HG03039 (cell line): ENCODE results near the gene SPEM1.

Source experiments
- ATAC-seq: cut with Tn5 transposase; IDR thresholded peaks from one replicate; pipeline ENCODE4 v1.9.1; 2021; ENCODE audit warnings: mild to moderate bottlenecking, moderate library complexity; ENCODE audit not compliant: unreplicated experiment

Gene SPEM1

DNA sequence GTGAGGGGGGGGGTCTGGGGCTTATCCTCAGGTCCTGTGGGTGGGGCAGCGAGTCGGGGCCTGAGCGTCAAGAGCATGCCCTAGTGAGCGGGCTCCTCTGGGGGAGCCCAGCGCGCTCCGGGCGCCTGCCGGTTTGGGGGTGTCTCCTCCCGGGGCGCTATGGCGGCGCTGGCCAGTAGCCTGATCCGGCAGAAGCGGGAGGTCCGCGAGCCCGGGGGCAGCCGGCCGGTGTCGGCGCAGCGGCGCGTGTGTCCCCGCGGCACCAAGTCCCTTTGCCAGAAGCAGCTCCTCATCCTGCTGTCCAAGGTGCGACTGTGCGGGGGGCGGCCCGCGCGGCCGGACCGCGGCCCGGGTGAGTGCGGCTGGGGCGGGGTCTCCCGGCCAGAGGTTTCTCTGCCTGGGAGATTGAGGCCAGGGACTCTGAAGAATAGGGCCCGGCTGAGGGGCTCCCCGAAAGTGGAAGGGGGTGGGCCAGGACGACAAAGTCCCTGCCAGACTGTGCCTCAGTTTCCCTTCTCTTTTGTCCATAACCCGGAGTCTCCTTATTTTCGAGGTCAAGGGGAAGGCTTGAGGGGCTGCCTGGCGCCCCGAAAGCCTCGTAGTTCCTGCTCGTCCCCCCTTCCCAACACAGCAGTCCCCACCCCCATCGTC lies 19.5 kb downstream of the SPEM1 start, which contains the start of gene FGF11:
Gene FGF11 (plus strand): TSS at position 51 of the 651 bp plus-strand sequence. CDS start 109 bp downstream, at position 160.
- no peak for ATAC-seq

- ATAC-seq: no peak
Observed at GRCh38 chr17:7440113-7440833, 20.1 kb downstream of the SPEM1 start.

- ATAC-seq: no peak
Observed at GRCh38 chr17:7440834-7441195, 20.7 kb downstream of the SPEM1 start.

DNA sequence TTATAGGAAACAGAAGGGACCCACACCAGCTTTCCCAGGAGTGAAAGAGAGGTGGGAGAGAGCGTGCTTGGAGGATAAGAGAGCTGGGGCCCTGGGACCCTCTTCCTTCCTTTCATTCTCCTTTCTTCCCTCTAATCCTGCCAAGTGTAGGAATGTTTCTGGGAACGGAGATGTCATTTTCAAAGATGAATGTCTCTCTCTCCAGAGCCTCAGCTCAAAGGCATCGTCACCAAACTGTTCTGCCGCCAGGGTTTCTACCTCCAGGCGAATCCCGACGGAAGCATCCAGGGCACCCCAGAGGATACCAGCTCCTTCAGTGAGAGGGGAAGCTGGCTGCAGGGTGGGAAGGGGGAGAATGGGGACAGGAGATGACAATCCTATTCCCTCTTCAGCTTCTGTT lies 21.1 kb downstream of the SPEM1 start:
- no peak for ATAC-seq

GRCh38 chr17:7442142-7442541 lies 22.0 kb downstream of the SPEM1 start:
- ATAC-seq: no peak

GRCh38 chr17:7443499-7444485 lies 23.7 kb downstream of the SPEM1 start:
- ATAC-seq: no peak

DNA sequence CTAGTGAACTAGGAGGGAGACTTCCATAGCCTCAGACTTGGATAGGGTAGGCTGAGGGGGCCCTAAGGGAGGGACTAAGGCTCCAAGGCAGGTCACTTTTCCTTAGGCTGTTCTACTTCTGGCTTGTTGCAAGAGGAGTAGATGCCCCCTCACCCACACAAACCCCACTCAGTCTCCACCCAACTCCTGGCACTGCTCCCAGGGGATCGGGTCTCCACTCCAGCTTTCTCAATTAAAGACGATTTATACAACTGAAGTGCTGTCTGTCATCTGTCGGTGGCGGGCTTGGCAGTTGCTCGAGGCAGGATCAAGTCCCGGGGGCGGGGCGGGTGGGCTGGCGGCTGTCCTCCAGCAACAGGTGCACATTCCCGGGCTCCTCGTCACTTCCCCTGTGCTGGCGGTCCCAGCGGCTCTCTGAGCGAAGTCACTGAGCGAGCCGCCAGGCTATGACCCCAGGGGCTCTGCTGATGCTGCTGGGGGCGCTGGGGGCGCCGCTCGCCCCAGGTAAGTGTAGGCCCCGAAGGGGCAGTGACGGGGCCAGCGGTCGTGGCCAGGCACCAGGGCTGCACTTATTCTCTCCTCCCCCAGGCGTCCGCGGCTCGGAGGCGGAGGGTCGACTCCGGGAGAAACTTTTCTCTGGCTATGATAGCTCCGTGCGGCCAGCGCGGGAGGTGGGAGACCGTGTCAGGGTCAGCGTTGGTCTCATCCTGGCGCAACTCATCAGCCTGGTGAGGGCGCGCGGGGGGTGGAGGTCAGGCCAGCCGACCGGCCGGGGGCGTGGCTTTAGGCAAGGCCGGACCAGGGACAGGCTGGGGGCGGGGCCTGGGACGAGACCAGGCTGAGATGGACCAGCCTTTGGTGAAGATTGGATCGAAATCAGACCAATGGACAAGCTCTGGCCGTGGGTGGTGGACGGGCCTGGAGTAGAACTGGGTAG lies 24.8 kb downstream of the SPEM1 start, which contains the start of gene CHRNB1:
Gene CHRNB1 (plus strand): TSS at position 380 of the 937 bp plus-strand sequence. CDS start 67 bp downstream, at position 447.
- ATAC-seq: no peak

DNA sequence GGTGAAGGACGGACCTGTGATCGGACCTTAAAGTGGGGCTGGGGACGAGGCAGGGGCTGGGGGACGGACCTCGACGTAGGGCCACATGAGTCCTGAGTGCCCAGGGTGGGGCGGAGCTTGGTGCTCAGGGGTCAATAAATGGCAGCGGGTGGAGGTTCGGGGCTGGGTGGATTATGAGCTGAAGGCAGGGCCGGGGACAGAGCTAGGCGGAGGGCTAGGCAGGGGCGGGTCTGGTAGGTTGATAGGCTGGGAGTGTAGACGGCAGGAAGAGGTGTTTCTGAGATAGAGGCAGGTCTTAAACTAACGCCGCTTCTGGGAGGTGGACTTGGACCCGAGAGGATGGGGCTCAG lies 25.5 kb downstream of the SPEM1 start:
- ATAC-seq: no peak

GRCh38 chr17:7448461-7448860 lies 28.3 kb downstream of the SPEM1 start:
- no peak for ATAC-seq

GRCh38 chr17:7459961-7460545 lies 39.9 kb downstream of the SPEM1 start:
- no peak for ATAC-seq

DNA sequence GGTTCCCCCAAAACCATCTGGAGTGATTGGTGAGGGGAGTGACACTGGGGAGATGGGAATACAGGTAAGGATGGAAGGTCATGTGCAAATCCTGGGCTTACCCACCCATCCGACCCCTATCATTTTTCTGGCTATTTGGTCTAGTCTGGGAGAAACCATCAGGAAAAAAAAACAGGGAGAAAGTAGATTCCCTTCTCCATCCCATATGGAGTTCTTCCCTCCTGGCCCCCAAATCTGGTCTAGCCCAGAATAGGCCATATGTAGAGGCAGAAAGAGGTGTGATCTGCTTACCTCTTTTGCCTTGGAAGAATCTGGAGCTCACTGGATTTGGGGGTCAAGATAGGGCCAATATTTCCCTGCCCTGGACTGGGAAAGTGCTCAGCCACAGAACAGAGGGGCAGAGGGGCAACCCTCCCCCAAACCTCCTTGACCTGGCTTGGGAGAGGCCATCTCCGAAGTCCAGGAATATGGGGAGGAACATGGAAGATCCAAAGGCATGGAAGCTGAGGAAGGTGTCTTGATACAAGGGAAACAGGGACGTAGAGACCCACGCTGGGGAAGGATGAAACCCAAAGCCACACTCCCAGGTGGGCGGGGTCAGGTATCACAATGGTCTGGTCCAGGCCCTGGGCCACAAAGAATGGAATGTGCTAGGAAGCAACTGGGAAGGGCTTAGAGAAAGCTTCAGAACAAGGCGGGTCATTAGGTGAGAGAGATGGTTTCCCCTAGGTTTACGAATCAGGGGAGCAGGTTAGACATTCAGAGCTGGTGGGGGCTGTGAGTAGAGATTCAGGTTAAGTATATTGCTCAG lies 40.9 kb downstream of the SPEM1 start:
- no peak for ATAC-seq

DNA sequence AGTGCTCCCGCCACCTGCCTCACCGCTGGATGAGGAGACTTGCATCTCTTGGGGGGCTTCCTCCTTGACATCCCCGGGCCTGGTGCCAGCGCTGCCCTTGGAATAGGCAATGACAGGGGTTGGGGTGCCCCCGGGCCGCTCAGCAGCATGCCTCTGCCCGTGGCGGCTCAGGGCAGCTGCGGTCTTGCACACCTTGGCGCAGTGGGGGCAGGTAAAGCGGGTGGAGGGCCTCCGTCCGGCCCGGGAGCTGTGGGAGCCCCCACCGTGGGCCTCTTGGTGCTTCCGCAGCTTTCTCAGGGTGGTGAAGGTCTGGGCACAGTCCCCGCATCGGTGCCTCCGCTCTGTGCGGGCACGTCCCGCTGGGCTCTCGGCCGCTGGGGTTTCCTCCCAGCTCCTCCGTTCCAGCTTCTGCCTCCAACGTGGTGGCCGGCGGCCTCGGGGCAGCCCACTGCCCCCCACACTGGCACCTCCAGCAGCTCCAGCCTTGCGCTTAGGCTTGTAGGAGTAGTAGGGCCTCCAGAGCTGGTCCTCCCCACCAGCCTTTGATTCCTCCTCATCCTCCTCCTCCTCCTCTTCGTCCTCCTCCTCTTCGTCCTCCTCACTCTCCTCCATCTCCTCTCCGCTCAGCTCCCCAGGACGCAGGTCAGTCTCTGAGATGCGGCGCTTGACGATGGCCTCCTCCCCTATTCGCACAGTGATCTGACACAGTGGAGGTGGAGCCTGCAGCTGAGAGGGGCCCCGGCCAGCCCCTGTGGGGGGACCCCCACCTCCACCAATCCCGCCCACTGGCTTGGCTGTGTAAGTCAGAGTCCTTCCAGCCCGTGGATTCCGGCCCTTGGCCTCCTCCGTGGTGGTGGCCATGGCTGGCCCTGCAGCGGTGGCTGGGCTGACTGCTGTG lies 42.6 kb downstream of the SPEM1 start:
- ATAC-seq: no peak

- no peak for ATAC-seq
Observed at GRCh38 chr17:7463372-7463846, 43.3 kb downstream of the SPEM1 start.

DNA sequence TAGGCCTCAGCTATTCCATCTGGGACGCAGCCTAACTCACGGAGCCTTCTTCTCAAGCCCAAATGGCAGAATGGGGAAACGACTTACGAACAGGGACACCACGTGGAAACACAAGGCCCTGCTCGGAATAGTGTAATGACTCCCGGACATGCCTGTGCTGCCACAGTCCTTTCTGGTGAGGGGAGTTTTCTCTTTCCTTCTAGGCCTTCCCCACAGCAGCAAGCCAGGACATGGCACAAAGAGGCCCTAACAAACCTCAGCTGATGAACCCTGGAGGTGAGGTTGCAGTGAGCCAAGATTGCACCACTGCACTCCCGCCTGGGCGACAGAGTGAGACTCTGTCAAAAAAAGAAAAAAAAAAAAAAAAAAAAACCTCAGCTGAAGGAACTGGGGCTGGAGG lies 44.0 kb downstream of the SPEM1 start:
- no peak for ATAC-seq

GRCh38 chr17:7465597-7466275 lies 45.6 kb downstream of the SPEM1 start:
- no peak for ATAC-seq

DNA sequence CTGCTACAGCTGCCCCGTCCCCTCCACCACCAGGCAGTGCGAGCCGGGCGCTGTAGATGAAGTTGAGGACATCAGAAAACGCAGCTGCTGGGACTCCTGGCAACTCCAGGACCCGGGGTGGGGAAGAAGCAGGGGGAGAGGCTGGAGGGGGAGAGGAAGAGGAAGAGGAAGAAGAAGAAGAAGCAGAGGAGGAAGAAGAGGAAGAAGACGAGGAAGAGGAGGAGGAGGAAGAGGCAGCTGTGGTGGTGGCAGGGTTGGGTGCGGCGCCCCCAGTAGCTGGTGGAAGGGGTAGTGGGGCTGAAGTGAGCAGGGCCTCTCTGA lies 46.2 kb downstream of the SPEM1 start:
- ATAC-seq: no peak

GRCh38 chr17:7466639-7467341 lies 46.7 kb downstream of the SPEM1 start:
- ATAC-seq: no peak
